Measurements from ENCODE around the gene GCN1.
A peak's percentile ranks its signal among the peaks of the same experiment; 100 is the strongest.

GCN1 gene

DNA sequence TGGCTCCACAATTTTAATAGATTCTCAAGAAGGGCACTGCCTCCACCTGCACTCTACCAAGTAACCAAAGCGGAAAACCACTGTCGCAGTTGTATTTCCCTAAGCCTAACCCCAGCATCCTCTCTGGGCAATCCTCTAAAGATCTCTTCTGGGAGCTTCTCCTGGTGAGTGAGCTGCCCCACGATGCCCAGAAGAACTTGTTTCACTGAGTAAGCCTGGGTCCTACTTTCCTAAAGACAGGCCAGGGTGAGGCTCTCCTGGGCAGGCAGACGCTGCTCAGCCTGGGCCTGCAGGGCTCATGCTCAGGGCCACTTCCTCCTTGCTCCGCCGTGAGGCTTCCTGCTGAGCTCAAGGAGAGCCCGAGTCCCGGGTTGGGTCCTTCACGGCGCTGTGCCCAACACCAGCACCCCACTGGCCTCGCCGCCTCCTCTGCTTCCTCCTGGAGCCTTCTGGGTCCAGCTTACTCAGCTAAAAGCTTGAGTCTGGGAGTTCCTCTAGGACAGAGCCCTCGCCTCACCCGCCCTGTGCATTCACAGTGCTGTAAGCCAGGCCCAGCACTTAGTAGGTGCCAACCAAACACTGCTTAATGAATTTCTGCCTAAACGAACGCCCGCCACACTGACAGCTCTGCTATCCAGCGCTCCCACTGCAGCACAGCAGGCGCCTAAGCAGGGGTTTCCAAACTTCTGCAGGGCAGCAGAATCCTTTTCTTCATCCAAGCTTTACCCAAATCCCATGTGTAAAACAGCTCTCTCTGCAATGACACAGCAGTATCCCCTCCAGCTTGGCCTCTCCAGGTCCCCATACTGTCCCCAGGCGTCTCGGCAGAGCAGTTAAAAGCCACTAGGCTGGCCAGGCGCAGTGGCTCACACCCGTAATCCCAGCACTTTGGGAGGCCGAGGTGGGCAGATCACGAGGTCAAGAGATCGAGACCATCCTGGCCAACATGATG lies 83.7 kb downstream of the GCN1 start:
- peak; percentile 79 for ATAC-seq

DNA sequence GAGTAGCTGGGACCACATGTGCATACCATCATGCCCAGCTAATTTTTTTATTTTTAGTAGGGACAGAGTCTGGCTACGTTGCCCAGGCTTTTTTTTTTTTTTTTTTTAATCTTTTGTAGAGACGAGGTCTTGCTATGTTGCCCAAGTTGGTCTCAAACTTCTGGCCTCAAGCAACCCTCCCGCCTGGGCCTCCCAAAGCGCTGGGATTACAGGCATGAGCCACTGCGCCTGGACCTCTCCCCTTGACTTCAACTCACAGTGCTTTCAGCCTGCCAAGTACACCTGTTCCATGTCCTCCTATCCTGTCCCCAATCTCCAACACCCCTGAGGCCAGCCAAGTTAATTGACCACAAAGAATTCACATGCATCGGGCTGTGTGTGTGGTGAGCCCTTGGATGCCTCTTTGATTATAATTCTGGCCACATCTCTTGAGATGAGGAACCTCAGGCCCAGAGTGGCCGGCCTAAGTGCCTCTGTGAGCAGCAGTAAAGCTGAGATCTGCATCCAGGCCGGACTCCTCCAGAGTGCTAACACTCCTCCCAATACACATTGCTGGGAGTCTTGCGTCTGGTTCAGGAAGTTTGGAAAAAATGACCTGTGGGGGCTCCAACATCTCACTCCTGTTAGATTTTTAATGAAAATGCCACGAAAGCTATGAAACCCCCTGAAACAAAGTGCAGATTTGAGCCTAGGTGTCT lies 84.8 kb downstream of the GCN1 start:
- no peak for ATAC-seq

DNA sequence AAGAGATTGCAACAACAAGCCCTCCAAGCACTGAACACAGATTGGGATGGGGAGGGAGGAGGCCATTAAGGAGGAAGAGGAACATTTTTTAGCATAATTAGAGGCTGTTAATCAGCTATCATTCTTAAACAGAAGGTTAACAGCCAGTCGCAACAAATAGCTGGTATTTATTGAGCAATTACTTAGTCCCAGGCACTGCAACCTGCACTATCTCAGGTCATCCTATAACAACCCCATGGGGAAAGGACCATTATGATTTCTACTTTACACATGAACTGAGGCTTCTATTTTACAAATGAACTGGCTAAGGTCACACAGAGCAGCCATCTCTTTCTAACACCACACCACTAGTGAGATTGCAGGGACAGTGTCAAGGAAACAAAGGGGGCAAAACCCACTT lies 88.4 kb downstream of the GCN1 start:
- no peak for ATAC-seq

DNA sequence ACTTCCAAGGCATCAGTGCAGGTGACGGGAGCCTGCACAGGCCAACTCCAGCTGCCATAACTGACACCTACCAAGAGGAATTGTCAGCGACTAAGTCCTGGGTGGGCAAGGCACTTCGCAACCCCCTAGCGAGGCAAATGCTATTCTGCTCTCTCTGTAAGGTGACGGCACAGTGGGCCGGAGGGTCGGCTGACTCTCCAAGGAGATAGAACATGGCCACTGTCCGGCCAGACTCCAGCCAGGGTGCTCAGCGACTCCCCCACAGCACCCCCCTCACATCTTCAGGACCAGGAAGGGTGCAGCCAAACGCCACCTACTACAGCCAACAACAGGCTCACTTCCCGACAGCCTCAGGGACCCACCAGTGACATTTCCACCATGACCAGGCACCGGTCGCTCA lies 91.1 kb downstream of the GCN1 start:
- ATAC-seq = no peak

DNA sequence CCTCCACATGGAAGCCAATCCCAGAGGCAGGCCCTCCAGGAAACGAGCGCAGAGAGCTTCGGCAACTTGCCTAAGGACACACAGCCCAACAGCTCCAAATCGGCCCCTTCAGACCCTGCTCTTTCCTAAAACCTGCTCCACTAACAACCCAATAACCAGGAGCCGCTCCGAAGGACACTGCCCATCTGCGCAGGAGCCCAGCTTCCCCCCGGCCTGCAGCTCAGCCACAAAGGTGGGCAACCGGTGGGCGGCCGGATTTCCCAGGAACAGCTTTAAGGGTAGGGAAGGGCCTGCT lies 91.5 kb downstream of the GCN1 start:
- ATAC-seq = no peak

DNA sequence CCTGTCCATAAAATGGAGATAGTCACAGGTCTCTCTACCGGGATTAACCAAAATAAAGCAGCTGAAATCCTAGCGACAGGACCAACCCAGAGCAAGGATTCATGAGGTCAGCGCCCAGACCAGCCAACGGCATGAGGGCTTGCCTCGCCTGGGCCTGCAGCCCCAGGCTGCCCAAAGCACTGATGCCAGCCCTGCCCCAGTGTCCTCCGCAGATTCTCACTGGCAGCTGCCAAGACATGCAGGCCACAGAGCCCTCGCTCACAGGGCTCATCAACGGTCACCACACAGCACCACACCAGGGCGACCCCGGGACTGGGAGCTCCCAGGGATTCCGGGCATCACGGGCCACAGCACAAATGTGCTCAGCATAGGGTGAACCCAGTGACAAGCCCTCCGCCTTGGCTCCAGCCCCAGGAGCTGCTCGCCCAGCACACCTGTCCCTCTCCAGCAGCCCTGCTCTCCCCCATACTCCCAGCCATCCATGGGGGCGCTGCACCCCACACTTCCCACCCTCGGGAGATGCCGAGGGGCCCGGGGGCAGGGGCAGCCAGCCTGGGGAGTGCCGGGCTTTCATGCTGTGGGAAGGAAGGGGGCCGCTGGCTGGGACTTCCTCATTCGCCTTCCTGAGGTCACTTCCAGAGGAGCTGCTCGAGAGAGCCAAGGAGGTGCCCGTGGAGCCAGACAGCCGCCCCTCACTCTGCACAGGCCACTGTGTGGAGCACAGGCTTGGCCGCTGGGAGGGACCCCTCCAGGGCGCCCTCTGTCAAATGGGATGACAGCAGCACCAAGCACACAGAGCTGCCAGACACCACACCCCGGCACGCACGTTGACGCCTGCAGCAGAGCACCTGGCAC lies 92.1 kb downstream of the GCN1 start:
- no peak for ATAC-seq

DNA sequence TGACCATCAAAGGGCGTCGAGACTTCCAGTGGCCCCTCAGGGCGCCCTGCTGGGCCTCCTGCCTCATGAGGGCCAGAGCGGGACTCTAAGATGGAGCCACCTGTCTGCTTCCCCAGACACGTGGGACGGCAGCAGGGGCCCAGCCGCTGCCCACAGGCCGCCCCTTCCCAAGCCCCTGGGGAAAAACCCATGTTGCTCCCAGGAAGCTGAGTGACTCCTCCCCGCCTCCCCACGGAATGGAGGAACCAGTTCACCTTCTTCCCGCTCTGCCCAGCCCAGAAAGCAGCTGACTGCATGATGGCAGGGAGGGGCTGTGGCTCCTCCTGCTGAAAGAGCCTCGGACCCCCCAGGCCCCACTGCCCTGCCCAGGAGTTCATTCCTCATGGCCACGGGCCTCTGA lies 92.9 kb downstream of the GCN1 start:
- no peak for ATAC-seq

DNA sequence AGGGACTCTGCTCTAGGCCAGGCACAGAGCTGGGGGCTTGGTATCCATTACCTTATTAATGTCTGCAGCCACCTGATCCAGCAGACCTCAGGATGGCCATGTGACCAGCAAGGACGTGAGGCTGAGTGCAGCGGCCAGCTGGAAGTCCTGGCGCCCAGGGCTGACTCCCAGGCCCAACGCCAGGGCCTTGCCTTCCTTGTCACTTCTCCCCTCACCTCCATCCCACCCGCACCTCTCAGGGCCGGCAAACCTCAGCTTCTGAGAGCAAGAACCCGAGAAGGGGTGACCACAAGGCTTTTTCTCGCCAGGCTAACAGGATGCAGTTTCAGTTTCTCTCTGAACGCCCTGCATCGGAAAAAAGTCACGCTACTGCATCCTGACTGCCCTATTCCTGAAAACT lies 93.3 kb downstream of the GCN1 start:
- ATAC-seq = no peak

DNA sequence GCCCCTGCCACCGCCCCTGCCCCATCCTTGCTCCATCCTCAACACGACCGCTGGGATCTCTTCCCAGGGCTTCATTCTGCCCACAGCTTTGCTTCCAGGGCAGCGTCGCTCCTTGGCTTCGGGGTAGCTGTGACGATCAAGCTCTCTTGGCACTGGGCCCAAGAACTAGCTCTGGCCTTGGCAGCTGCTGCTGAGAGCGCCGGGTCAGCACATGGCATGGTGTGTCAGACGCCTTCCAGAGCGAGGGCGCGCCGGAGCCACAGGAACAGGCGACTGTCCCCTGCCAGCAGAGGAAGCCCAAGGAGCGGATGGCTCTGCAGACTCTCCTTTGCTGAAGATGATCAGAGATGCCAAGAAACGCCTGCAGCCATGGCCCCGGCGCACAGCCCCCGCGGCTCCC lies 93.9 kb downstream of the GCN1 start:
- ATAC-seq = no peak

DNA sequence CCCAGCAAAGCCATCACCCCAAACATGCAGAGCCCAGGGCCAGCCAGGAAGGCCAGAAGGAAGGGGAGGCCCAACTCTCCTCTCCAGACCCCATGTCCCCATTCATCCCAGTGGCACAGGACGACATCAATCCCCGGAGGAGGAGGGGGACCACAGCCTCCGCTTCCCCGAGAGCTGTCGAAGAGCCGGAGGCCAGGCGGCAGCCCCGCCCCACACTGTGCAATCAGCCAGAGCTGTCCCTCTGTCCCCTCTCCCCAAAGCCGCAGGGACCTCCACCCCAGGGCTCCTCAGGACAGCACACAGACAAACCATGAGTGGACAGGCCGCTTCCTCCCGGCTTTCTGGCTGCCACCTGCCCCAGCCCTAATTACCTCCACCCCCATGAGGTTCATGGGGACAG lies 94.8 kb downstream of the GCN1 start:
- no peak for ATAC-seq

DNA sequence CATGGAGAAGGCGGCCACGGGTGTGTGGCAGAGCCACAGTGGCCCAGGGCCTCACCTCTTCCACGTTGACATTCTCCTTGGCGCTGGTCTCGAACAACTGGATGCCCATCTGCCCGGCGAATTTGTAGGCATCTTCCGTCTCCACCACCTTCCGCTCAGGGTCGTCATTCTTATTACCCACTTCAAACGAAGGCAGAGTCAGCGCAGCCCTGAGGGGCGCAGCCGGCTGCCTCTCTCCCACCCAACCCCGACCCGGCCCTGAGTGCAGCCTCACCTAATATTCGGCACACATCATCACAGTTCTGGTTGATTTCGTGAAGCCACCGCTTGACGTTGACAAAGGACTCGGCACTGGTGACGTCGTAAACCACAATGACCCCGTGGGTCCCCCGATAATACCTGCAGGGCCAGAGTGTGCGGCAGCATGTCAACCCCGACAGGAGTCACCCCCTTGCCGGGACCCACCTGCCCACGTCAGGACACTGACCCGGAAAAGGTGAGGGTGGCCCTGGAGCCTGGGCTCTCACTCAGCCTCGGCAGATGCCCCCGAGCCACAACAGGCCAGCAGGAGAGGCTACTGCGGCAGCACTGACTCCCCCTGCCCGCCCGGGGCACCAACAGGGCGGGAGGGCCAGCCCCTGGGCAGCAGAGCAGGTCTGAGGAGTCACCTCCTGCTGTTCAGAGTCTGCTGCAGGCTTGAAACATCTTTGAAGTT lies 95.6 kb downstream of the GCN1 start:
- no peak for ATAC-seq

DNA sequence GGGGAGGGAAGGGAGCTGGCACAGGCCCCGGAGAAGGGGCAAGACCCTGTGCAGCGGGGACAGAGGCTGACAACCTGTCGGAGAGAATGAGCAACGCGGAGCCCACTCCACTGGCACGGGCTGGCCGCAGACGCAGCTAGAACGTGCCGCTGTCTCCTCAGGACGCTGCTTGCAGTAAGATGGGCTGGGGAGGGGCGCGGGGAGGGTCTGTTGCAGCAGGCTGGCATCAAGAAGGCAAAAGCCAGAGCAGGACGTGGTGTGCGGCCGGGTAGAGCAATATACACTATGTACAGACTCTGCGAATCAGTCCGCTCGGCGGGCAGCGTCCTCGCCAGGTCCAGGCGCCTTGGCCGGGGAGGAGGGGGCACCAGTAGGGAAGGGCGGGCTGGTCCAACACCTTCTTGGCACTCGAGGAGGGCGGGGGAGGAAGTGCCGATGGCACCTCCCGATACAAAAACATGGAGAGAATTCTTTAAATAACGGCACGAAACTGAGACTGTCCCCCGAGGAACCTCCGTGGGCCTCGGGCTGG lies 97.8 kb downstream of the GCN1 start:
- ATAC-seq = no peak

DNA sequence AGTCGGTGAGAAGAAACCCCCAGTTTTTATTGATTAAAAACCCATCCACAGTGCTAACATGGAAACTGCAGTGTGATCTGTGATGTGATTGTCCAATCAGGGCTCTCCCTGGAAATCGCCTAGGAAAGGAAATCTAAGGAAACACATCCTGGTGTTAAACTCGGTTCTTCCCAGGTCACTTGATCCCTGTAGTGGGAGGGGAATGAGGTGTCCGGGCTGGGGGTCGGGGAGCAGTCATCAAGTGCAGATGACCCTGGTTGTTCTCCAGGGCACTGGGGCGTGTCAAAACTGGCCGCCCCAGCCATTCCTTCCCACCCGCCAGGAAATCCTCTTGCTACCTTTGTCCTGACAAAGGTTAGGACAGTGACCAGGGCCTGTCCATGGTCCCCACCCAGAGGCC lies 98.8 kb downstream of the GCN1 start:
- no peak for ATAC-seq

DNA sequence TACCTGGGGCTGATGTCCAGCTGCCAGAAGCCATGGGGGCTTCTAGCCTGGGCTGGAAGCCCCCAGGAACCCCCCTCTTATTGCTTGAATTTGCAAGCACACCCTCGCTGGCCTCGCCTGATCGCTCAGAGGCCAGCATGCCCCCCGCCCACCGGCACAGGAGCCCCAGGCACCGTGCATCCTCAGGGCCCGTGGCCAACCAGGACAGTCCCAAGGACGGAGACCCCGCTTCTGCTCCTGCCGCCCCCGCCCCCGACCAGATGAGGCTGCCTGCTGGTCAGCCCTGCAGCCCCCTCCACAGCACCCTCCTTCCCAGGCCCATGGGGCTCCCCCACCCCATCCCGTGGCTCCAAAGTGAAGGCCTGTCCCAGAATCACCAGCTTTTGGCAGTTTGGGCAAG lies 99.2 kb downstream of the GCN1 start:
- no peak for ATAC-seq

DNA sequence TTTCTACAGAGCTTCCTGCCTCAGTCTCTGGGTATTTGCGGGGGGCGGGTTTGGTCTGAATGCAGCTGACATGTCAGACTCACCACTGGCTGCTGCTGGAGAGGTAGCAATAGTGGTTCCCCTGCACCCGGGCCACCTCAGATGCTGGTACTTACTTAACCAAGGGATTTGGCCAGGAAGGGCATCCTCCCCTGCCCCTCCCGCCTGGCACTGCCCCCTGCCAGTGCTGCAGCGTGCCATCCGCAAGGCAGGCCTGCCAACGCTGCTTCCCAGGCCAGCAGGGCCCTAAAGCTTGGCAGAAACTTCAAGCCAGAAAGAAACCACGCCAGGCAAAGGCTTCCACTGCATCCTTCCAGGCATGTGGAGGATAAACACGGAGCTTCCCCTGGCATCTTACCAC lies 100.0 kb downstream of the GCN1 start:
- no peak for ATAC-seq

DNA sequence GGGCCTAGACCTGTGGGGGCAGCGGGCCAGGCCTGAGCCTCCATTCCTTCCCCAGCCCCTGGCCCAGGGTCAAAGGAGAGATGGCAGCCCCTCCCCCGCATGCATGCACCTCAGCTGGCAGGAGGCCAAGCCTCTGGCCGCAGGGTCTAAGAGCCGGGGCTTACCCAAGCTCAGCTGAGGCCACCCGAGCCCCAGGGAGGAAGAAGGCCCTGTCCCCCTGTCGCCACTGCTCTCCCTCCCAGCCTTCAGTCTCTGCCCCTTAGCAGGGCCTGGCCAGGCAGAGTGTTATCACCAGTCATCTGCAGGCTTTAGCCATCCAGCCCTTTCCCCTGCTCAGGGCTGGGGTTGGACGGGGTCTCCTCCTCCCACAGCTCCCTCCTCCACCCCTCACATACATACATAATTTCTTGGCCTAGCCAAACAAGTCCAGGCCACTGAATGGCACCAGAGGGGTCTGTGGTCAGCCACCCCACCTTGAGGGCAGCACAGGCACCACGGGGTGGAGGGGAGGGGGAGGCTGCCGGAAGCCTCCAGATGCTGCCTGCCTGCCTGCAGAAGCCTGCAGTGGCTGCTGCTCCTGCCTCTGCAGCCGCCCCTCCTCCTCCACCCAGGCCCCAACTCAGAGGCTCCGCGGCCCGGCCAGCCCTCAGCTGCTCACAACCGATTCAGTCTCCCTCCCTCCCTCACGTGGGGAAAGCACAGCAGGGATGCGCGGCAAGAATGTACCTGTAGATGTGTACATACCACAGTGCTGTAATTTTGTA lies 100.7 kb downstream of the GCN1 start:
- no peak for ATAC-seq

DNA sequence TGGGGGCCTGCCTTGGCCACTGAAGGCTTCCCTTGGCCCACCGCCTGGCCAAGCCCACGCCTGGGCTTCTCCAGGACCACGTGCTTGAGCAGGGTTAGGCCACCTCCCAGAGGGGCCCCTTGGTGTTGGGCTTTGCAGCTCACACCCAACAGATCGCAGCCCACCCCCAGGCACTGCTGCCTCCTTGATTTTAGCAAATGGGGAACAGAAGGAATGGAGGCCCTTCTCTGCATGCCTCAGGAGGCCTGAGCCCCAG lies 101.3 kb downstream of the GCN1 start:
- ATAC-seq = no peak

DNA sequence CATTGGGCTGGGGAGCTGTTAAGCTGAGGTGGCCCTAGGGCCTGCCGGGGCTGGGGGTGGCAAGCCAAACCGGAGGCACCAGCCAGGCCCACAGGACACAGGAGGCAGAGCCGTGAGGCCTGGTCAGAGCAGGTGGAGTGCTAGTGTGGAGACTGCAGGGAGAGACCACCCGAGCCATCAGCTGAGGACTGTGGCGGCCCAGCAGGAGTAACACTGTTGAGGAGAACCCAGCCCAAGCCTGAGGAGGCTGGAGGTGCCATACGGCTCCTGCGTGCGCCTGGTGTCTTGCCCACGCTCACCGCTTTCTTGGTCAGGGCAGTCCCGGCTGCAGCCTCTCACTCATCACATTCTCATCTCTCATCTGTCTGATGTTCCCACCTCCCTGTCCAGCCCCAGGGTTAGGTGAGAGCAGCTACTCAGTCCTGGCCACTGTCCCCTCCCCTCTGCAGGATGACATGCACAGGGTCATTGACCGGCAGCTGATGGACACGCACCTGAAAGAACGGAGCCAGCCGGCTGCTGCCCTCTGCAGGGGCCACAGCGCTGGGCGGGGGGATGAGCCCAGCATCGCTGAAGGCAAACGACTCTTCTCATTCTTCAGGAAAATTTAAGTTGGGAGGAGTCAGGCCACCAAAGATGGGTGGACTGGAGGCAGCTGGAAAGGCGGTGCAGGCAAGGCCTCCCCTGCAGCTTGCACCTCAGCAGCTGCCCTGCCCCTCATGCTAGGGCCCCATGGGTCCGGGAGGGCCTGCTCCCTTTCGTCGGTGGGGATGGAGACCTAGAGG lies 101.8 kb downstream of the GCN1 start:
- ATAC-seq = no peak

DNA sequence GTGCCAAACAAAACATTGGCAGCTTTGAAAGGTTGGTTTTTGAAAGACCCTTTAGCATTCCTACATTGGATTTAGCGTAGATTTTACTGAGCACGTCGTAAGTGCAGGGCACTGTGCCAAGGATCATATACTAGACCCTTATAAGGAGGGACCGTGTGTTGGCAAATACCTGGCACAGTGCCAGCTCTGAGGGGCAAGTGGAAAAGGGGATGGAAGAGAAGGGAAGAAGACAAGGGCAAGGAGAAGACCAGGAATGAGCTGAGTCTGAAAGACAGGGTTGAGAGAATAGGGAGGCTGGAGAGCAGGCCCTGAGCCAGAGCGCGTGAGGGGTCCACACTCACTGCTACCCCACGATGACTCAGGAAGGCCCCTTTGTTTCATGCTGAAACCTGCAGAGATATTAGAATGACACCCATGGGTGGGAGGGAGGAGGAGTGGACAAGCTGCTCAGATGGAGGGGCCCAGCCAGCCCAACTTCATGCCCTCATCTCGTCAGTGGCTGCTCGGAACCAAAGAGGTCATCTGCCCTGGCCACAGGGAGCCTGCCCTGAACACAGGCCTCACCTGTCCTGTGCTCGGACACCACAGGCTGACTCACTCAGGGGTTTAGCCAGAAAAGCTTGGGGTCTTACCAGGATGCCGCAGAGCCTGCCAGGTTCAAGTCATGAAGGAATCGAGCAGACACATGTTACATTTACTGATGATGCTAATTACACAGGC lies 103.0 kb downstream of the GCN1 start:
- ATAC-seq = no peak

DNA sequence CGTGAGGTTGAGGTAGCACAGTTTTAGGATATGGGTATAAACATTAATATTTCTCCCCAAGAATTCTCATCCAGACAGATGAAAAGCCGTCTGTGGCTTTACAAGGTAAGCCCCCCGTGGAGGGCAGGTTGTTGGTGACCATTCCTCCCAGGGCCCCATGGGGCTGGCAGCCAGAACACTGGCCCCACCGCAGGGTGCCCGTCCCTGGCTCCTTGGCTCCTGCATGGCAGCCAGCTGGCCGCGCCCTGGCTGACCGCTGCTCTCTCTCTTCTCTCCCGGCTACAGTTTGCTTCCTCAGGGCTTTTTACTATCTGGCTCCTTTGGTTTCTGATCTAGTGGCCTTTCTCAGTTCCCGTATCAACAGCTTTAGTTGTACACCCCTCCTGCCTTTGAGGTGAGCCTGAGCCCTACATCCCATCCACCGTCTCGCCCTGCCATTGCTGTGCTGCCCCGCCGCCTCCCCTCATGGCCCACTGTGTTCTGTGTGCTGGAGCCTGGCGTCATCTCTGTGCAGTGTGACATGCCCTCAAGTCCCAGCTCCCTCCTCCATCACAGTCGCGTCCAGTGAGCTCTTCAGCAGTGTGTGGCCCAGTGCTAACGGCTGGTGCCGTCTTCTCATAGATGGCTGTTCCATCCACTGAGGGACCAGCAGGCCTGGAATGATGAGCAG lies 103.8 kb downstream of the GCN1 start:
- ATAC-seq = no peak
